Esophagus muscularis mucosa (tissue), 3 donors: ENCODE data around the gene SLC8A1.

Experiments
- CTCF ChIP-seq, 3 experiments: fragments of 200-600 bp in 2 of 3; fragments of 450-650 bp in 1 of 3; sonication (generic) in 2 of 3; IDR thresholded peaks; one replicate each; pipeline ENCODE4 v1.5.1; 2017 to 2019; ENCODE audit warnings: antibody characterized with exemption in 3 of 3, mild to moderate bottlenecking in 2 of 3, moderate library complexity in 1 of 3
- POLR2AphosphoS5 ChIP-seq, 2 donors: sonication (generic); formaldehyde crosslinking; IDR thresholded peaks; one replicate each; pipeline ENCODE4 v1.6.1; 2017; ENCODE audit warnings: antibody characterized with exemption in 2 of 2

GRCh38 chr2:40404517-40404916 lies 47.4 kb downstream of the SLC8A1 start:
- TF ChIP-seq POLR2AphosphoS5 (IDR thresholded peaks at IDR 0.05) (no peak), CTCF (IDR thresholded peaks at IDR 0.05) (no peak)
